ENCODE measurements around the gene TRIM62.
"Not testable (repeated sequence)": the region's sequence is repeated elsewhere in the genome, so short reads cannot be mapped to it uniquely, and the experiment has no call there.

TRIM62 gene

GRCh38 chr1:33158366-33158765, 23.5 kb downstream of the TRIM62 start:
- DNase-seq (ENCODE audit: low spot score): no peak

- no peak for DNase-seq (ENCODE audit: low spot score)
Measured at GRCh38 chr1:33157131-33157530, 24.7 kb downstream of the TRIM62 start.

DNA sequence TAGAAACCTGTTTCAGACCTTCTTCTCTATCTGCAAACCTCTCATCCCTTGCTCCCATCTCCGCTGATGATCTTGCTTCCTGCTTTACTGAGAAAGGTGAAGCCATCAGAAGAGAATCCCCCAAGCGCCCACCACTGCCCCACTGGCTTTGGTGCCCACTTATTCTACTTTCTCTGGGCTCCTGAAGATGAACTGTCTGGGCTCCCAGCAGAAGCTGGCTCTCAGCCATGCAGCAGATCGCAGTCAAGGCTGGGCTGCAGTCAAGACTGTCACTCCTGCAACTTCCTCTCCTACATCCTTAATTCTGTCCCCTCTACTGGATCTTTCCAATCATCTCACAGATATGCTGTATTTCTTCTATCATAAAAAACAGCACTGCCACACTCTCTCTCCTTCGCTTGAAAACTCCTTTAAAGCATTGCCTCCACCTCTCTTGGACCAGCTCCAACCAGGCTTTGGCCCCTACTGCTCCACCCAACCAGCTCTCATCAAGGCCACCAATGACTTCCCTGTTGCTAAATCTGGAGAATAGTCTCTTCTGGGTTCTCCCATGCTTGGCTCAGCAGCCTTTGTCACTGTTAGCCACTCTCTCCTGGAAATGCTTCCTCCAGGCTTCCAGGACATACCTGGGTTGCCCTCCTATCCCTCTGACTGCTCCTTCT, 25.8 kb downstream of the TRIM62 start:
- DNase-seq (ENCODE audit: low spot score): no peak

GRCh38 chr1:33153650-33154049, 28.2 kb downstream of the TRIM62 start:
- DNase-seq (ENCODE audit: low spot score): no peak

GRCh38 chr1:33152685-33153432, 29.0 kb downstream of the TRIM62 start:
- peak; percentile 81 for DNase-seq (ENCODE audit: low spot score)

- no peak for DNase-seq (ENCODE audit: low spot score)
Measured at GRCh38 chr1:33151116-33151515, 30.7 kb downstream of the TRIM62 start.

DNA sequence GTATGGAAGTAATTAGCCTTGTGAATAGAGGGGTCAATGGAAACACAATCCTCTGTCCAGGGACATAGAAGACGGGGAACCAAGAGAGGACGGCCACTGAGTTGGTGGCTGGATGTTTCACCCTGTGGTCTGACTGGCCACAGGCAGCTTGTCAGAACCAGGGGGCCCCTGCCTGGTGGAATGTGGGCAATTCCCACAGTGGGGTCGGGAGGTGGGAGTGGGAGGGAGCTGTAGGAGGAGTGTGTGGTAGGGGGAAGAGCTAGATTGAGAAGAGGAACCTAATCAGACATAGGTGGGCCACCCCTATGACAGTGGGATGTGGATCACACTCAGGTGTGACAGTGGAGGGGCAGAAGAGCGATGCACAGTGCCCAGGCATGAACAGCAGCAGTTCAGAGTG, 31.3 kb downstream of the TRIM62 start:
- DNase-seq (ENCODE audit: low spot score): no peak

GRCh38 chr1:33149453-33150190, 32.2 kb downstream of the TRIM62 start:
- DNase-seq (ENCODE audit: low spot score): no peak

GRCh38 chr1:33148615-33149014, 33.2 kb downstream of the TRIM62 start:
- DNase-seq (ENCODE audit: low spot score): no peak

DNA sequence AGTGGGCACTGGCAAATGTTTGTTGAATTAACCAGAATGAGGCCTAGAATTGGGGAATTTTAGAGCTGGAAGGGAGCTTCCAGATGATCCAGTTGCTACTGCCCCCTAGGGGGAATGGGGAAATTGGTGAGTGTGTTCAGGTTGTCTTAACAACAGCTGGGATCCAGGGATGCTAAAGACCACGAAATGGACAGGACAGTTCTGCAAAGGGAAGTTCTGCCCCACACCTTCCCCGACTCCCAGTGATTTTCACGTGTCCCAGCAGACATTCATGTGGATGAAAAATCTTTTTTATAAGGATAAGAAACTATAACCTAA, 33.9 kb downstream of the TRIM62 start:
- peak; percentile 58 for DNase-seq (ENCODE audit: low spot score)

DNA sequence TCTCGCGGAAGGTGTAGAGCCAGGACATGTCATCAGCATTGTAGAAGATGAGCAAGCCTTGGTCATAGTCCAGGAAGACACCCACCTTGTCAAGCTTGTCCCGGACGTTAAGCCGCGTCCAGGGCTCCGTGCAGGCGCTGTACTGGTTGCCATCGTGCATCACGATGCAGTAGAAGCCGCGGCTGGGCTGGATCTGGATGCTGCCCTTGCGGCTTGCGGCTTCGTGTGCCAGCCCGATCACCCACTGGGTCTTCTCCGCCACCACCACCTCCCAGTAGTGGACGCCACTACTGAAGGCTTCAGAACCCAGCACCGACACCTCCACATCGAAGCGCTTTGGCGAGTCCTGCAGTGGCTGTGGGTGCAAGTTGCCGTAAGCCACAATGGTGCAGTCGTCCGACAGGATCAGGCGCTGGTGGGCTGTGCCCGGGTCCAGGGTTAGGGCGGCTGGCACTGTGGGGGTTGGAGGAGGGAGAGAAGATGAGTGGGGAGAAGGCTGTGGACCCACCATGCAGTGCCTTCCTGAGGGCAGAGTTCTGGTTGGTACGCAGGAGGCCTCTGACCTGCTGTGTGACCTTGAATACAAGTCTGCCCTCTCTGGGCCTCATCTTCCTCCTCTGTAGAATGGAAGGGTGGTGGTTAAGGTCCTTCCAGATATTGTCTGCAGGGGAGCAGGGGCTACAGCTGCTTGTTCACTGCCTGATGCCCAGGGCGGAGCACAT, 34.4 kb downstream of the TRIM62 start:
- DNase-seq (ENCODE audit: low spot score): no peak

DNA sequence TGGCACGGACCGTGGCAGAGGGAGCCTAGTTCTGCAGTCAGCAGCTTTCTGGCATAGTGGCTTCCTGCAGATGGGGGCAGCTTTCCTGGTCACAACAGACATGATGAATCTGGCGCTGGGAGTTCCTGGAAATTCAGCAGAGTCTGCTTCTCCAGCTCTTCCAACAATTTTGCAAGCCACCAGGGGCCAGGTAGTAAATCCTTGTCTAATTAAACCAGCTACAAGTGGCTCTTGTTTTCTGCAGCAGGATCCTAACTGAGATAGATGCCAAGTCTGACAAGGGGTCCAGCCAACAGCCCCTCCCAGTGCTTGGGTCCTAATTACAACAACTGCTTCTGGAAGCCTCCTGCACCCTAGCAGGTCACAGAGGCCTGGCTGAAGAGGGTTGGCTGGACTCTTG, 35.8 kb downstream of the TRIM62 start:
- DNase-seq (ENCODE audit: low spot score): no peak

DNA sequence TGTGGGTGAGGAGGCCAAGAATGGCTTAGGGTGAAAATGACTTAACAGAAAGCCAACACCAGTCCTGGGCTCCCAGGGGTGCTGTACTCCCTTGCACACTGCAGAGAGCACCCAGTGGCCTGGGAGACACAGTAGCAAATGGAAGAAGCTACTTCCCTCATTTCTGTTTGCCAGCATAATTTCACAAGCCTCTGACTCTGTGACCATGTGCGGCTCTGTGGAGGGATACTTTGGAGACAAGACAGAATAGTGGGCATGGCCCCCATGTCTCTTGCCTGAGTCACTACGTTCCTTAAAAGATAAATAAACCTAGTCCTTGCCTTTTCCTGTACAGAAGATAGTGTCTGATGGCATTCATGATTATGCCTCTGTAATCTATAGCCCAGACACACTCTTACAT, 38.1 kb downstream of the TRIM62 start:
- DNase-seq (ENCODE audit: low spot score): no peak

DNA sequence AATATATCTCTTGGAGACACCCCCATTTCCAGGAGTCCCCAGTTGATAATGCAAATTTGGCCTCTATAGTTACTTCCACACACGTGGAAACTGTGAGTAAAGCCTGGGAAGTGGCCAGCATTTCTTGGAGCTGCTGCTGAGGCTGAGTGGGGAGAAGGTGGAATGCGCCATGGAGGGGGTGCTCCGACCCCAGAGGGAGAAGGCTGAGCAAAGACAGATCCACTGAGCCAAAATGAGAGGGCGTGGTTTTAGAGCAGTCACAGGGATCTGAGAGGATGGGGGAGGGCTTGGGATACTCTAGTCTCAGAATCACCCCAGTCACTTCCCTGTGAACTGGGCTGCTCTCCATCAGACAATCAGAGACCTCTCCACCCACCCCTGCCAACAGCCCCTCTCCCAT, 38.7 kb downstream of the TRIM62 start:
- DNase-seq (ENCODE audit: low spot score): no peak

GRCh38 chr1:33142483-33143064, 39.3 kb downstream of the TRIM62 start:
- DNase-seq (ENCODE audit: low spot score): no peak

- DNase-seq (ENCODE audit: low spot score): no peak
Measured at GRCh38 chr1:33141781-33142180, 40.1 kb downstream of the TRIM62 start.

DNA sequence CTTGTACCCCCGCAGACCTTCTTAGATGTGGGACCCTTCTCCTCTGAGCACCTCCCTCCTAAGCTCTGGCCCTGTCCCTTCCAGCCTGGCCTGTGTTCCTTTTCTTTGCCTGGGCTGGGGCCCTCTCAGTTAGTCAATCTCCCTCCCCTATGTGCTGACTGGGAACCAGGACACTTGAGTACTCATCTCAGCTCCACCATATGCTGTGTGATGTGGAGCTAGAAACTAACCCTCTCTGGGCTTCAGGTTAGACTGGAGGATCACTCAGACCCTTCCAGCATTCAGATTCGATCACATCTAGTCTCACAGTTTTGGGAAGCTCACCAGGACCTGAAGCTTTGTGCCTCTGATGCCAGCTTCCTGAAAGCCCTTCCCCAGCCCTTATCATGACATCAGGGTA, 40.6 kb downstream of the TRIM62 start:
- DNase-seq (ENCODE audit: low spot score): no peak

GRCh38 chr1:33140153-33141149, 41.4 kb downstream of the TRIM62 start:
- DNase-seq (ENCODE audit: low spot score): no peak

GRCh38 chr1:33137800-33138199, 44.0 kb downstream of the TRIM62 start:
- peak; percentile 73 for DNase-seq (ENCODE audit: low spot score)

DNA sequence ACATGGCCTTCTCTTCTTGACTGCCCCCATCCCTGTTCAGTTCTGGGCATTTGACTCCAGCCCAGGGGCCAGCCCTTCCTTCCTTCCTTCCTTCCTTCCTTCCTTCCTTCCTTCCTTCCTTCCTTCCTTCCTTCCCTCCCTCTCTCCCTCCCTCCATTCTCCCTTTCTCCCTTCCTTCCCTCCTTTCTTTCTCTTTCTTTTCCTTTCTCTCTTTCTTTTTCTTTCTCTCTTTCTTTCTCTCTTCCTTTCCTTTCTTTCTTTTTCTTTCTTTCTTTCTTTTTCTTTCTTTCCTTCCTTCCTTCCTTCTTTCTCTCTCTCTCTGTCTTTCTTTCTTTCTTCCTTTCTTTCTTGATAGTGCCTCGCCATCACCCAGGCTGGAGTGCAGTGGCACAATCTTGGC, 45.8 kb downstream of the TRIM62 start:
- DNase-seq (ENCODE audit: low spot score): not testable (repeated sequence)

All from iPS-NIHi11 (cell line).